Measurements from ENCODE around the gene LMBR1. TPM values are rescaled to one million over a fixed set of nuclear protein-coding genes. Genes with fewer than 3 reads are reported as not detected.
"Not testable (repeated sequence)": the region's sequence is repeated elsewhere in the genome, so short reads cannot be mapped to it uniquely, and the experiment has no call there.

Gene LMBR1
- polyA plus RNA-seq, 1 experiment = 5.3 TPM

DNA sequence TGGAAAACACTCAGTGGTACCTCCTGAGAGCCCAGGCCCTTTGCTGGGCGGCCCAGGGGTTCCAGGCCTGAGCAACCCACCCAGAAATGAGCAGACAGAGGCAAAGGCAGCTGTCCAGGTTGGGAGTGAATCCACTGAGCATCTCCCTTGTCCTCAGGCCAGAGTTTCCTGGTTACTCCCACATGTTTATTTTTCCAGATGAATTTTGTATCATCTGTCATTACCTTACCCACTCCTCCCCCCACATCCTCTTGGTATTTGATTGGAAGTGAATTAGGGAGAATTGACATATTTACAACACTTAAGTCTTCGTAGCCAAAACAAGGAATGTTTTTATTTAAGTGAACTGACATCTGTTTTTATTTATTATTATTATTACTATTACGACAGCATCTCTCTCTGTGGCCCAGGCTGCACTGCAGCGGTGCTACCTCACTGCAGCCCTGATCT, 13.2 kb upstream of the LMBR1 start:
- ChIA-PET POLR2A (no interaction called here), CTCF (interaction anchor here (1.4 kb wide), 1 partner anchor 13 kb away, joined by 4 read pairs; no protein-coding TSS in a partner anchor)
- no peaks in the 10 kb centered on the region for H3K36me3 ChIP-seq (ENCODE audit: control insufficient read depth, insufficient read depth, low read length)
- no peak for DNase-seq (ENCODE audit: low read depth)
- peaks cover 3% of the 10 kb centered on the region for H3K27me3 ChIP-seq (ENCODE audit: control insufficient read depth, insufficient read depth, low read length)
- no peak overlapping the region for H3K4me3 ChIP-seq (ENCODE audit: low read depth, low read length)
- no peak for TF ChIP-seq CTCF (IDR thresholded peaks at IDR 0.05; ENCODE audit: insufficient read depth, low read depth, low read length)

DNA sequence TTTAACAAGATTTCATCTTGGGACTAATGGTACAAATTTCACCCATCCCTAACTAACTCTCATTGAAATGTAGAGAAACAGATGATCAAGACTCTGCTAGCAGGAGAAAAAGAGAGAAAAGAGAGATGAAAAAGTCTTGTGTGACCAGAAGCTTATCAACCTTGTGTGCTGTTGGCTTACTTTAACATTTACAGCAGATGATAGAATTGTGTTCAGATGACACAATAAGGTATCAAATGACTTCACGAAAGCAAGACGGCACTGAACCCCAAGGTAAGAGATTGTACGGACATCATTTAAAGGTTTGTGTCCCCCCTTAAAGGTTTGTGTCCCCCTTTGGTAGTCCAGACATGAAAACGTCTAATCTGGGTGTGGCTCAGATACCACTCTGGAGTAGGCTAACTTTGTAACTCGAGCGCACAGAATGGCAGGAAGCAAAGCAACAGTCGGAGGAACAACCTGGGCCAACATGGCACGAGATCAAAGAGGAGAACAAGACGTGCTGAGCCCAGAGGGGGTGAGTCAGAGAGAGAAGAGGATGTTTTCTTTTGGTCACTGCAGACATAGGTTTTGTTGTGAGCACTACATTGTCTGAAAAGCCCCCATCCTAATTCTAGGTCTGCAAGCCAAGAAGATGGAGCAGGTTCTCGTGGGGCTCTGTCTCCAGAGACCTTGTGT, 10.4 kb upstream of the LMBR1 start:
- no peak for TF ChIP-seq CTCF (IDR thresholded peaks at IDR 0.05; ENCODE audit: insufficient read depth, low read depth, low read length)
- no peak for DNase-seq (ENCODE audit: low read depth)
- ChIA-PET POLR2A (no interaction called here), CTCF (interaction anchor here (1.3 kb wide), 1 partner anchor 10 kb away, joined by 6 read pairs; the partner anchor contains the start of gene LMBR1)
- no peak overlapping the region for H3K4me3 ChIP-seq (ENCODE audit: low read depth, low read length)
- H3K36me3 ChIP-seq (ENCODE audit: control insufficient read depth, insufficient read depth, low read length) = no peaks in the 10 kb centered on the region
- peaks cover 5% of the 10 kb centered on the region for H3K27me3 ChIP-seq (ENCODE audit: control insufficient read depth, insufficient read depth, low read length)

DNA sequence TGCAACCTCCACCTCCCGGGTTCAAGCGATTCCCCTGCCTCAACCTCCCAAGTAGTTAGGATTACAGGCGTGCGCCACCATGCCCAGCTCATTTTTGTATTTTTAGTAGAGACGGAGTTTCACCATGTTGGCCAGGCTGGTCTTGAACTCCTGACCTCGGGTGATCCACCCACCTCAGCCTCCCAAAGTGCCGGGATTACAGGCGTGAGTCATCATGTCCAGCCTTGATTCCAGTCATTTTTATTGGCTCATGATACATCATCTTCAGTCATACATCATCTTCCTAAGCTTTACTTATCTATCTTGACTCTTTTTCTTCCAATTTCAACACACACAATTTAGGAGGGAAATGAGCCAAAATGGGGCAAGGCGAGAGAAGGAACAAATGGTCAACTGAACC, 7.1 kb upstream of the LMBR1 start:
- H3K4me3 ChIP-seq (ENCODE audit: low read depth, low read length); CTCF ChIA-PET; POLR2A ChIA-PET; H3K27me3 ChIP-seq (ENCODE audit: control insufficient read depth, insufficient read depth, low read length); H3K36me3 ChIP-seq (ENCODE audit: control insufficient read depth, insufficient read depth, low read length); DNase-seq (ENCODE audit: low read depth): not testable (repeated sequence)

DNA sequence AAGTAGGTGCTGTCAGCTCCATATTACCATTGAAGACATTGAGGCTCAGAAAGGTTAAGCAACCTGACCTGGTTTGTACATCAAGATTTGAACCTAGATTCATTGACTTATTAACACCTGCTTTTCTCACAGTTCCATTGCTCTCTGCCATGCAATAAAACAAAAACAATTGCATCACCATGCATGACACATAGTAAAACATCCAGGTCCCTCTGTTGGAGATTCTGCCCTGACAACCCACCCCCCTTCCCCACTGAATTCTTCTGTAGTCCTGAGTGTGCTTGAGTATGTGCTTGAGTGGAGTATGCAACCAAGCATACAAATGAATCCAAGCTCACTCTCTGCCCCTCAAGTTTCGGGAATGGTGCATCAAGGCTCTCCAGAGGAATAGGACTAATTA, 6.0 kb upstream of the LMBR1 start:
- H3K36me3 ChIP-seq (ENCODE audit: control insufficient read depth, insufficient read depth, low read length) = no peaks in the 10 kb centered on the region
- peaks cover 5% of the 10 kb centered on the region for H3K27me3 ChIP-seq (ENCODE audit: control insufficient read depth, insufficient read depth, low read length)
- ChIA-PET POLR2A (no interaction called here), CTCF (interaction anchor here (0.8 kb wide), 1 partner anchor 51 kb away, joined by 3 read pairs; the partner anchor contains the start of gene NOM1)
- no peak for DNase-seq (ENCODE audit: low read depth)
- H3K4me3 ChIP-seq (ENCODE audit: low read depth, low read length) = no peak overlapping the region
- no peak for TF ChIP-seq CTCF (IDR thresholded peaks at IDR 0.05; ENCODE audit: insufficient read depth, low read depth, low read length)

- no peak overlapping the region for H3K4me3 ChIP-seq (ENCODE audit: low read depth, low read length)
- peaks cover 2% of the 10 kb centered on the region for H3K27me3 ChIP-seq (ENCODE audit: control insufficient read depth, insufficient read depth, low read length)
- no peak for TF ChIP-seq CTCF (IDR thresholded peaks at IDR 0.05; ENCODE audit: insufficient read depth, low read depth, low read length)
- DNase-seq (ENCODE audit: low read depth) = no peak
- CTCF ChIA-PET = no interaction called here
- H3K36me3 ChIP-seq (ENCODE audit: control insufficient read depth, insufficient read depth, low read length) = no peaks in the 10 kb centered on the region
- POLR2A ChIA-PET = no interaction called here
Measured at GRCh38 chr7:156897673-156898072, 4.7 kb upstream of the LMBR1 start.

Measured in BJ (cell line).